Stimulated activated CD4-positive, alpha-beta T cell treated with anti-CD3 and anti-CD28 coated beads, Interleukin-12 subunit alpha, Interleukin-12 subunit beta, amount 100 ng/mL, for 4 hours (primary cell): ENCODE results near the gene POU3F1.

Experiments
- DNase-seq: peaks from one replicate; pipeline ENCODE4 v3.0.0-alpha.2; 2020

POU3F1 gene

DNA sequence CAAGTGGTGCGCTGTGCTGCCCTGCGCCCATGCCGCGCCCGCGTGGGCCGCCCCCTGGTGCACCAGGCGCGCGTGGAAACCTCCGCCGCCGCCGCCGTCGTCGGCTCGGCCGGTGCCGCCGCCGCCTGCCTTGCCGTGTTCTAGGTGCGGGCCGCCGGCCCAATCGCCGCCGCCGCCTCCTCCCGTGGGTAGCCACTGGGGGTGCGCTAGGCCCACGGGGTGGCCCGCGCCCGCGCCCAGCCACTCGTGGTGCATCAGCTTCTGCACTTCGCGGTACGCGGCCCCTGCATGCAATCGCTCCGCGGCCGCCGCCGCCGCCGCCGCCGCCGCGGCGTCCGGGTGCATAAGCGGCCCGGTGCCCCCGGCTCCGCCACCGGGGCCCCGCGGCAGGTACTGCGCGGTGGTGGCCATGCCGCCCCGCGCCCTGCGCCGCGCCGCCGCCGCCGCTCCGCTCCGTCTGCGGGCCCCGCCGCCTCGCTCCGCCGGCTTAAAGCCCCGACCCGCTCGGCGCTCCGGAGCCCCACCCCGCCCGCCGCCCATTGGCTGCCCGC lies at the start of gene POU3F1:
Gene POU3F1, minus strand, starts transcription at position 461 of the 551 bp plus-strand sequence. Its CDS starts 50 bp downstream, at position 411.
- DNase-seq: no peak

GRCh38 chr1:38095454-38095931 lies 48.9 kb upstream of the POU3F1 start:
- no peak for DNase-seq

- no peak for DNase-seq
Measured at GRCh38 chr1:38094711-38095290, 48.2 kb upstream of the POU3F1 start.

- no peak for DNase-seq
Measured at GRCh38 chr1:38093569-38094520, 47.3 kb upstream of the POU3F1 start.

- DNase-seq: no peak
Measured at GRCh38 chr1:38092256-38092655, 45.7 kb upstream of the POU3F1 start.

DNA sequence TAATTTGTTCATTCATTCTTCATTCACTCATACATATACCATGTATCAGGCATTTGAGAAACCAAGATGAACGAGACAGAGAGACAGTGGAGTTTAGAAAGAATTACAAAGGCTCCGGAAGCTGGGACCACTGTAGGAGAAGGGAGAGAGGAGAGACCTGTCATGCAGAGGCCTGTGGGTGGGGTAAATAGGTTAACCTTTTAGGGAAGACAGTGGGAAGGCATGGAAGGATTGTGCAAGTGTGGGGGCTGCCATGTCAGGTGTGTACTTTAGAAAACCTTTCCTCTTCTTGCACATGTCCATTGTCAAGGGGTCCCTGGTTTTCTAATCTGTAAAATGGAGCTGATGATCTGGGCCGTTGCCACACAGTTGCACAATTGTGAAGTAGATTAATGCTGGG lies 44.2 kb upstream of the POU3F1 start:
- no peak for DNase-seq

GRCh38 chr1:38089712-38090360 lies 43.2 kb upstream of the POU3F1 start:
- DNase-seq: no peak

DNA sequence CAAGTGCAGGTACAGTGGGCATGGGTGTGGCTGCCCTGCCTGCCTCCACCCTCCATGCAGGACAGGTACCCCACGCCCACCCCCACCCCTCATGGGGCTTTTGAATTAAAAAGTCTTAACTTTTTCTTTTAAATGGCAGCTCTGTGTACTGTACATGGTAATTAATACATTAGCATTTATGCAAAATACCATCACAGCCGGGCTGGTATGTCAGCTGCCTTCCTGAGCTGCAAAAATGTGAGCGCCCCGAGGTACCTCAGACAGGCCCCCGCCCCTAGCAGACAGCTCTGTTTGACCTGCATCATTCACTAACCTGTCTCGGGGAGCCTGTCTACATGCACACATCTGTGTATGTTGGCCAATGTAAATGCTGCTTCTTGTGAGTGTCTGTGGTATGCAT lies 42.2 kb upstream of the POU3F1 start:
- DNase-seq: no peak

DNA sequence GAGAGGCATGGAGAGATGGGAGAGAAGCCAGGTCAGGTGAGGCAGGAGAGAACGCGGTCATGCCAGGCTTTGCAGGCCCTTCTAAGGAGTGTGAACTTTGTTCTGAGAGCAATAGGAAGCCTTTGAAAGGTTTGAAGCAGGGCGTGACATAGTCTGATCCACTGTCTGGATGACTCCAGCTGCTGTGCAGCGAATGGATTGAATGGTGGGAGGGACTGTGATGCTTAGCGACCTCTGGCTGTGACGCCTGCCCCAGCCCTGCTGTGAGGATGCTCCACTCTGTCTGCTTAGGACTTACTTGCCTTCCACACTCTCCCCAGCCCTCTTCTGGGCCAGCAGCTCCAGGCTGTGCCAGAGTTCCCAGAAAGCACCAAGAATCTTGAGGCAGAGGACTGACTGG lies 41.8 kb upstream of the POU3F1 start:
- no peak for DNase-seq

- no peak for DNase-seq
Measured at GRCh38 chr1:38087676-38088075, 41.1 kb upstream of the POU3F1 start.

DNA sequence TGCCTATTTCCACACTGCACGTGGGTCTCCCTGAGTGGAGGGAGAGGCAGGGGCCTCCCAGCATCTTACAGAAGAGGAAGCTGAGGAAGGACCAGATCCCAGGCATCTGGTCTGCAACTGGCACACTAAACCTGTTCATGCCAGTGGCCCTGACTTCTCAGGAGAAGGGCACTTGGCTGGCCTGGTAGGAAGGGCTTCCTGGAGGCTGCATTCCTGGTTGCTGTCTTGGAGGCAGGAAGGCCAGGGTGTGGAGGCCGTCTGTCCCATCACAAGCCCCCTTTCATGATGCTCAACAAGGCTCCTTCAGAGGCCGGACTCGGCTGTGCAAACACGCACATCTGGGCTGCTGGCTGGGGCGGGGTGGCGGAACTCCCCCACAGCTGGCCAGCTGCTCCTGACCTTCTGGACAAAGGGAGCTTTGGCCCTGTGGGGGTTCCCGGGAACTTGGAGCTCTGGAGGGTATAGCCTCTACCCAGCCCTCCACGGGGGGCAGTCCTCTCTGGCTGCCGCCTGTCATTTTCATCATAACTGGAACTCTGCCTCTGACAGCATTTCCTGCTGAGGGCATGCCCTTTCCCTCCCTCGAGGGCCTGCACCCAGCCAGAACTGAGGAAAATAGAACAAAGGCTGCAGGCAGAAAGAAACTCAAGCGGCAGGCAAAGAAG lies 39.2 kb upstream of the POU3F1 start:
- no peak for DNase-seq

DNA sequence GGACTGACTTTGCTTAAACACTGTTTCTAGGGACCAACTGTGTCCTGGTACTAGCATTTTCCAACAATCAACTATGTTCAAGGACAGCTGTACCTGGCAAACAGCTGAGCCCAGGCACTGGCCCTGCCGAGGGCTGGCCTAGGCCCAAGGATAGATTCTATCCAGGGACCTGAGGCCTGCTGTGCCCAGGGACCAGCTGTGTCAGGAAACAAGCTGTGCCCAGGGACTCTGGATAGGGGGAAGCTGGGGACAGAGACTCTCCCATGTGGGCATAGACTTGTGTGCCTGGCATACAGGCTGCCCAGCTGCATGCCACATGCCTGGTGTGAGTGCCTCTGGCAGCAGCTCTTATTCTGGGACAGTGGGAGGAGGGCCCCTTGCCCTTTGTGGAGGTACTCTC lies 38.1 kb upstream of the POU3F1 start:
- DNase-seq: no peak

GRCh38 chr1:38084113-38084512 lies 37.5 kb upstream of the POU3F1 start:
- DNase-seq: no peak

DNA sequence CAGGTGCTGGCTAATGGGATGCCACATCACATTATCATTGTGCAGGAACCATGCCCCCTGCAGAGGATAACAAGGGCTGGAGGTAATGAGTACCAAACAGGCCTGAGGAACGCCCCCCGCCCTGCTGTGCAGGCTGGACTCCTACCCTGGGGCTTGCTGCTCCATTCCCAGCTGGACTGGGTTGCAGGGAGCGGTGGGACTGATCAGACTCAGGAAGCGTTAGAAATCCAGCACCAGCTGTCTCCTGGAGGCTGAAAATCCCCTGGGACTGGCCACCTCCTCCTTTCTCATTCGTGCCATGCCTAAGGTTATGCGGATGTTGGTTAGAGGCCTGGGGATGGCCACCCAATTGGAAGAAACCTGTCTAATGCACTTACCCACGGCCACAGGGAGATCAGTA lies 36.9 kb upstream of the POU3F1 start:
- DNase-seq: no peak

- no peak for DNase-seq
Measured at GRCh38 chr1:38082769-38083263, 36.2 kb upstream of the POU3F1 start.

DNA sequence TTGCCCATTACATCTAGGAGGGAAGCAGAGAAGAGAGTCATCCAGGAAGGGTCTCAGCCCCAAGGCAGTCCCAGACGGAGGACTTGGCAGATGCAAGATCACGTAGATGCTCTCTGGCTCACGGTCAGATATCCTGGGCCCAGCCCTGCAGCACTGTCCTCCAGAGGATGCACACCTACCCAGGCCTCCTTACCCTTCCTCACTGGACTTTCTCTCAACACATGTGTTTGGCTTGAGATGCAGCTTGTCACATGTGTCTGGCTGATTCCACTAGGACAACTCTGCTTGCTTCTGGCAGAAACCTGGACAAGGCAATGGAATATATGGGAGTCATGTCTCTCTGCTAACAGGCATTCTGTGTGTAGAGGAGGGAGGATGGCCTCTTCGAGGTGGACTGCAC lies 32.4 kb upstream of the POU3F1 start:
- DNase-seq: no peak

GRCh38 chr1:38077523-38078147 lies 31.0 kb upstream of the POU3F1 start:
- no peak for DNase-seq

DNA sequence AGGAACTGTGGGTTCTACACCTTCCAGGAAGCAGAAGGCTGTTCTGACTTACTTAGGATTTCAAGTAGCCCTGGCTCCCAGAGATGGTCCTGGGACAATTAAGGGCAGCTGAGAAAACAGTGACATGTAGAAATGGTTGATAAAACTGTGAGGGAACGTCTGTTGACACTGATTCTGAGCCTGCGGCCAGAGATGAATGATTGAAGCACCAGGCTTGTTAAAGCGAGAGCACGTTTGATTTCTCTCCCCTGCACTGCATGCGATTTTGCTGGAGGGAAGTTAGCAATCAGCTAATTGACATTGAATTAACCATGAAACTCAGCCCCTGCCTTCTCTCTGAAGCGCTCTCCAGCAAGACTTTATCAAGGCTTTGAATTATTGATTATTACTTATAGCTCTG lies 29.9 kb upstream of the POU3F1 start:
- DNase-seq: no peak

DNA sequence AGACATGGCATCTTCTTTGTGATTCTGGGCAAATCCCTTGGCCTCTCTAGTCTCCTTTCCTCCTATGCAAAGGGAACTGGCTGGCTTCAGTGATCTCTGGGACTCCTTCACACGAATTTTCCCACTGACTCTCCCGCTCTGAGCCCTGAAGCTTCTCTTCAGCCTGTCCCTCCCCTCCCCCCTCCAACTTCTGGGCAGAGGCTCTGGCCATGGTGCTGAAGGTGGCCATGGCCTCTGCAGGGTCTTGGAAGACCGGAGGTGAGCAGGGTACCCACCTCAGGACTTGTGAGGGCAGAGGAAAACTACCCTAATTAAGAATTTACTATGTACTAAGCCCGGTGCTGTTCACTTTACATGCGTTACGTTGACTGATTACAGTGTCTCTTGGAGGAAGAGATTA lies 29.4 kb upstream of the POU3F1 start:
- no peak for DNase-seq

DNA sequence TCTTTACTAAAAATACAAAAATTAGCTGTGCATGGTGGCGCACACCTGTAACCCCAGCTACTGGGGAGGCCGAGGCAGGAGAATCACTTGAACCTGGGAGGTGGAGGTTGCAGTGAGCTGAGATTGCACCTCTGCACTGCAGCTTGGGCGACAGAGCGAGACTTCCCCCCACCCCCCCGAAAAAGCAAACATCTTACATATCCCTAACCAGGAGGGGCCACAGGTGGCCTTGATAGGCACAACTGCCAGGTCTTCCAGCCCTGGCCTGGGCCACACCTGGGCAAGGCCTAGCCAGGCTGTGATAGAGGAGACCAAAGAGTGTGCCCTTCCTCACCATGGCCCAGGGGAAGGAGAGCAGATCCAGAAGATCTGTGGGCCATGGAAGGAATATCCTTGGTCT lies 28.6 kb upstream of the POU3F1 start:
- DNase-seq: no peak

DNA sequence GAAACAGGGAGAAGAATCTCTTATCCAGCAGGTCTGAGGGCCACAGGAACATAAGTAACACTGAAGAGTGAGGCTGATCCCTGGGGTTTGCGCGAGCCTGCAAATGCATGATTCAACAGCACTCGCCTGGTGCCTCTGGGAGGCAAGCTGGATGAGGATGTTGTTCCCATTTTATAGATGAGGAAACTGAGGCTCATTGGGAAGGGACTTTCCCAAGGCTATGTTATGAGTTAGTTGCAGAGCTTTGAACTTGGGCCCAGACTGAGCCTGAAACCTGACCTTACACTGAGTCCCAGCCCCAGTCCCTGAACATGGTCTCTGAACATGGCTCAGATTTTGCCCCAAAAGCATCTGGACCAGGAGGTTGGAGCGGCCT lies 27.7 kb upstream of the POU3F1 start:
- DNase-seq: no peak
